Suprapubic skin (tissue), 3 donors: Measurements from ENCODE around the gene STXBP3.

ENCODE experiments used
- CTCF ChIP-seq, 2 donors: fragments of 200-600 bp in 1 of 2; fragments of 450-650 bp in 1 of 2; sonication (generic) in 1 of 2; IDR thresholded peaks; one replicate each; pipeline ENCODE4 v1.5.1; 2016 to 2019; ENCODE audit warnings: antibody characterized with exemption in 2 of 2, mild to moderate bottlenecking in 1 of 2, moderate library complexity in 1 of 2
- POLR2A ChIP-seq, 2 donors: fragments of 450-650 bp; IDR thresholded peaks; one replicate each; pipeline ENCODE4 v1.6.1; 2017; ENCODE audit warnings: antibody characterized with exemption in 2 of 2, mild to moderate bottlenecking in 2 of 2, moderate library complexity in 2 of 2

GRCh38 chr1:108850929-108851328 lies 104.5 kb downstream of the STXBP3 start:
- no peak for TF ChIP-seq CTCF (IDR thresholded peaks at IDR 0.05)
- TF ChIP-seq POLR2A (IDR thresholded peaks at IDR 0.05) = no peak
